ENCODE data around the gene UBXN7.

DNA sequence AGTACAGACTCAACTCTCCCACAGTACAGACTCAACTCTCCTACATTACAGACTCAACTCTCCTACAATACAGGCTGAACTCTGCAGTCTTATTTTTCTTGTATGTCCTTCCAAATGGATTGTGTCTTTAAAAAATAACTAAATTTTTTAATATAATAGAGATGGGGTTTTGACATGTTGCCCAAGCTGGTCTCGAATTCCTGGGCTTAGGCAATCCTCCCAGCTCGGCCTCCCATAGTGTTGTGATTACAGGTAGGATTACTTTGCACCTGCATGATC is 31.2 kb upstream of the UBXN7 start:
- TF ChIP-seq GABPA (IDR thresholded peaks at IDR 0.05; ENCODE audit: low read depth) (no peak), POLR2AphosphoS5 (IDR thresholded peaks at IDR 0.05; ENCODE audit: low read depth, low read length) (no peak), CTCF (IDR thresholded peaks at IDR 0.05) (no peak), TAF1 (IDR thresholded peaks at IDR 0.05; ENCODE audit: borderline replicate concordance, low read depth, low read length) (no peak), NFIC (IDR thresholded peaks at IDR 0.05; ENCODE audit: borderline replicate concordance) (no peak), PBX3 (IDR thresholded peaks at IDR 0.05) (no peak), MXI1 (IDR thresholded peaks at IDR 0.05; ENCODE audit: low read depth, low read length) (no peak), EZH2phosphoT487 (IDR thresholded peaks at IDR 0.05; ENCODE audit: borderline replicate concordance, low read depth) (no peak)

Data from SK-N-SH (cell line).